IPS-NIHi7 (cell line): ENCODE measurements around the gene LMTK3.
"Not testable (repeated sequence)": the region's sequence is repeated elsewhere in the genome, so short reads cannot be mapped to it uniquely, and the experiment has no call there.

Experiments
- DNase-seq: peaks from one replicate; pipeline ENCODE4 v3.0.0; 2012; ENCODE audit warnings: mixed read lengths; ENCODE audit errors: extremely low spot score

LMTK3 gene

DNA sequence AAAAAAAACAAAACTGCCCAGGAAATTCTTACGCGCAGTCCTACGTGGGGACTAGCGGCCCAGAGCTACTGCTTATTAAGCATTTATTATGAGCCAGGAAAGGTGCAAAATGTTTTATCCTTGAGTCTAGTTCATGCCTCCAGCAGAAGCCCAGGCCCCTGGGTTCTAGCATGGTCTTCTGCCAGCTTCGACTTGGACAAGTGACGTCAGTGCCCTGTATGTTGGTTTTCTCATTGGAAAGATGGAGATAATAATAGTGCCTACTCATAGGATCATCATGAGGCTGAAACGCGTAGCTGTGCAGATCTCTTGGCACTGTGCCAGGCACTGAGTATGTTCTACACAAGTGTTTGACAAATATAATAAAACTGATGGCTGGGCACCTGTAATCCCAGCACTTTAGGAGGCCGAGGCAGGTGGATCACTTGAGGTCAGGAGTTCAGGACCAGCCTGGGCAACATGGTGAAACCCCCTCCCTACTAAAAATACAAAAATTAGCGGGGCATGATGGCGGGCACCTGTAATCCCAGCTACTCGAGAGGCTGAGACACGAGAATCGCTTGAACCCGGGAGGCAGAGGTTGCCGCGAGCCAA lies 28.0 kb upstream of the LMTK3 start:
- no peak for DNase-seq

DNA sequence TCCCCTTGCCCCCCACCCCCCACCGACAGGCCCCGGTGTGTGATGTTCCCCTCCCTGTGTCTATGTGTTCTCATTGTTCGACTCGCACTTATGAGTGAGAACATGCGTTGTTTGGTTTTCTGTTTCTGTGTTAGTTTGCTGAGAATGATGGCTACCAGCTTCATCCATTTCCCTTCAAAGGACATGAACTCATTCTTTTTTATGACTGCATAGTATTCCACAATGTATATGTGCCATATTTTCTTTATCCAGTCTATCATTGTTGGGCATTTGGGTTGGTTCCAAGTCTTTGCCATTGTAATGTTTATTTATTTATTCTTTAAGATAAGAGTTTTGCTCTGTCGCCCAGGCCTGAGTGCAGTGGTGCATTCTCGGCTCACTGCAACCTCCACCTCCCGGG lies 26.4 kb upstream of the LMTK3 start:
- DNase-seq: not testable (repeated sequence)

DNA sequence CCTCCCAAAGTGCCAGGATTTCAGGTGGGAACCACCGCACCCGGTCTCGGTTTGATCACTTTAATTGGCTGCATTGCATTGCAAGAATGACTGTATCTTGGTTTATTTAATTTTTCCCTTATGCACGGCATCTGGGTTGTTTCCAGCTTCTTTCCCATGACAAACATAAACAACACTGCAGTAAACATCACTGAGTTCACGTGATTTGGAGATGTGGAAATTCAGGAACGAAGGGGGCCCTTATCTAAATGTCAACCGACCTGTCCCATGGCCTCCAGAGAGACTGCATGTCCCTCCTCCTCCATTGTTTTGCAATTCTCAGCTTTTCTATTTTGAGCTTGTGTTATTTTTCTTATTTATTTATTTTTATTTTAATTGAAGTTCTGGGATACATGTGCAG lies 25.9 kb upstream of the LMTK3 start:
- DNase-seq: no peak

- DNase-seq: no peak
Measured at GRCh38 chr19:48533770-48534169, 22.1 kb upstream of the LMTK3 start.

DNA sequence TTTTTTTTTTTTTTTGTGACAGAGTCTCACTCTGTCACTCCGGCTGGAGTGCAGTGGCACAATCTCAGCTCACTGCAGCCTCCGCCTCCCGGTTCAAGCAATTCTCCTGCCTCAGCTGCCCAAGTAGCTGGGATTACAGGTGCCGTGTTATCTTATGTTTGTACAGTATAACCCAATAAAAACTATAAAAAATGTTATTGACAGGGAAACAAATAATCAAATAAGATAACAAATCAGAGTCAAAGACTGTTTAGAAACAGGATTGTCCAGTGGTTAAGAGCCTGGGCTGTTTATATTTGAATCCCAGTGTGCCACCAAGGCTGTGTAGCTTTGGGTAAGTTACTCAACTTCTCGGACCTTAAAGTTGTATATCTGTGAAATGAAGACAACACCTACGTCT lies 19.1 kb upstream of the LMTK3 start:
- no peak for DNase-seq

DNA sequence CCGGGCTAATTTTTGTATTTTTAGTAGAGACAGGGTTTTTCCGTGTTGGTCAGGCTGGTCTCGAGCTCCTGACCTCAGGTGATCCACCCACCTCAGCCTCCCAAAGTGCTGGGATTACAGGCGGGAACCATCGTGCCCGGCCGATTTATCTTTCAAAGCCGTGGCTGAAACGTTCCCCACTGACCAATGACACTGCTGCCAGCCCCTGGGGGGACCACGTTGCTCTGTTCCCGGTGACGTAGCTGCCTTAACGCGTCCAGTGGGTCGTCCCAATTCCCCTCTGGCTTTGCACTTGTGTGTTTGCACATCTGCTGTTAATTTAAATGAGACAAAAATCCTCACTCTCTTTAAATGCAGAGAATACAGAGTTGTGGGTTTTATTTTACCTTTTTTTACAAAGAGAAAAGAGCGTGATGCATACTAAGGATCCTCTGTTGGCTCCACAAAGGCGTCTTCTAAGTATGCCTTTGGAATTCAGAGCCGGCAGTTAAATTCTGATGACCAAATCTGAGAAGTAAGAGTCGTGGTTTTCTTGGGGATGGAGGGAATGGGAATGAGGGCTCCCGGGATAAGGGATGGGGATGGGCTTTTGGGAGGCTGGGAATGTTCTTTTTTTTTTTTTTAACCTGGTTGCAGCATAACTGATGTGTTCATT lies 18.6 kb upstream of the LMTK3 start:
- DNase-seq: no peak

GRCh38 chr19:48529156-48529555 lies 17.5 kb upstream of the LMTK3 start:
- DNase-seq: no peak

DNA sequence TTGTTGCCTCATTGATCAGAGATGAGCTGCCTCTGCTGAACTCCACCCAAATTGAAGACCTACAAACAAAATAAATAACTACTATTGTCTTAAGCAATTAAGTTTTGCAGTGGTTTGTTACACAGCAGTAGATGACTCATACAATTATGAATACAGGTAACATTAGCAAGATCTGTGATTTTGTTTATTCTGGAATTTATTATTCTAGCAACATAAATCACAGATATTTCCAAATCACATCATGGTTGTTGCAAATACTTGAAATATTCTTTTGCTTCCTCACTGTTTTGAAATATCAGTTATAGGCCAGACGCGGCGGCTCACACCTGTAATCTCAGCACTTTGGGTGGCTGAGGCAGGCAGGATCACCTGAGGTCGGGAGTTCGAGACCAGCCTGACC lies 13.1 kb upstream of the LMTK3 start:
- DNase-seq: no peak

GRCh38 chr19:48524221-48524620 lies 12.6 kb upstream of the LMTK3 start:
- DNase-seq: no peak

DNA sequence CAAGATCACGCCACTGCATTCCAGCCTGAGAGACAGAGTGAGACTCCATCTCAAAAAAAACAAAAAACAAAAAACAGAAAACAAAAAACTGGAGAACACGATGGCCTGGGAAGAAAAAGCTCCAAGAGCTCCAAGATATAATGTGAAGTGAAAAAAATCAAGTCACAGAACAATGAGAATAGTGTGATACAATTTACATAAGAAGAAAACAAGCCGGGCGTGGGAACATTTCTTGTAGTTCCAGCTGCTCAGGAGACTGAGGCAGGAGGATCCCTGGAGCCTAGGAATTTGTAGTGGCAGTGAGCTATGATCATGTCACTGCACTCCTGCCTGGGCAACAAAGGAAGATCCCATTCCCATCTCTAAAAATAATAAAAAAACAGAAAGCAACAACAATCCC lies 8.5 kb upstream of the LMTK3 start:
- no peak for DNase-seq

DNA sequence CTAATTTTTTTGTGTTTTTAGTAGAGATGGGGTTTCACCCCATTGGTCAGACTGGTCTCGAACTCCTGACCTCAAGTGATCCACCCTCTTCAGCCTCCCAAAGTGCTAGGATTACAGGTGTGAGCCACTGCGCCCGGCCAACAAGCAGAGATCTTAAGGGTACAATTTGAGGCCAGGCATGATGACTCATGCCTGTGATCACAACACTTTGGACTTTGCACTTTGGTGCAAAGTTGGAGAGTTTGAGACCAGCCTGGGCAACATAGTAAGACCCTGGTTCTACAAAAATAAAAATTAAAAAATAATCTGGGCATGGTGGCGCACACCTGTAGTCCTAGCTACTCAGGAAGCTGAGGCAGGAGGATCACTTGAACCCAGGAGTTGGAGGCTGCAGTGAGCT lies 7.8 kb upstream of the LMTK3 start:
- not testable (repeated sequence) for DNase-seq

- no peak for DNase-seq
Measured at GRCh38 chr19:48518207-48518606, 6.6 kb upstream of the LMTK3 start.

DNA sequence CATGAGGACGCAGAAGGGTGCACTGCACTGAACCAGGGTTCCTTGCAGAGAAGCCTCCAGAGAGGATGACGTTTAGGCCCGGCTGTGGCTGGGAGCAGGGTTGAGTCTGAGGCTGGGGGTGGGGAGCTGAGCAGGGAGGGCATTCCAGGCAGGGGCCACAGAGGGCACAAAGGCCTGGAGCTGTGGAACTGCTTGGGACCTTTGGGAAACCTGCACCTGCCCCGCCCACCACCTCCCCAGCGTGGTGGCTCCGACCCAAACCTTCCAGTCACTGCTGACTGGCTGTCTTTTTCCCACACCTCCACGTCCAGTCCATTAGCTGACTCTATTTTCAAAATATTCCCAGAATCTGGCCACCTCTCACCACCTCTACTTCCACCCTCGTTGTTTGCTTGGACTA lies 4.9 kb upstream of the LMTK3 start:
- DNase-seq: no peak

DNA sequence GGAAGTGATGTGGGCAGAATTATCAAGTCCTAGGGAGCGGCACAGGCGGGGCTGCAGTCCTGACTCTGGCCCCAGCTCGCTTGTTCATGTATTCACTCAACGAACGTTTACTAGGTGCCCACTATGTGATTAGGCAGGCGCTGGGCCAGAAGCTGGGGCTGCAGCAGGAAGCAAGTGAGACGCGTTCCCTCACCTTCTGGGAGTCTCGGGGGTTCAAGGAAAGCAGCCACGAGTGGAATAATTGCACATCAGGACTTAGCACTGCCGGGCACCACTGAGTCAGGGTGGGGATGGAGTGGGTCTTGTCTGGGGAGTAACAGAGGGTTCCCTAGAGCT lies 2.5 kb upstream of the LMTK3 start:
- DNase-seq: no peak

DNA sequence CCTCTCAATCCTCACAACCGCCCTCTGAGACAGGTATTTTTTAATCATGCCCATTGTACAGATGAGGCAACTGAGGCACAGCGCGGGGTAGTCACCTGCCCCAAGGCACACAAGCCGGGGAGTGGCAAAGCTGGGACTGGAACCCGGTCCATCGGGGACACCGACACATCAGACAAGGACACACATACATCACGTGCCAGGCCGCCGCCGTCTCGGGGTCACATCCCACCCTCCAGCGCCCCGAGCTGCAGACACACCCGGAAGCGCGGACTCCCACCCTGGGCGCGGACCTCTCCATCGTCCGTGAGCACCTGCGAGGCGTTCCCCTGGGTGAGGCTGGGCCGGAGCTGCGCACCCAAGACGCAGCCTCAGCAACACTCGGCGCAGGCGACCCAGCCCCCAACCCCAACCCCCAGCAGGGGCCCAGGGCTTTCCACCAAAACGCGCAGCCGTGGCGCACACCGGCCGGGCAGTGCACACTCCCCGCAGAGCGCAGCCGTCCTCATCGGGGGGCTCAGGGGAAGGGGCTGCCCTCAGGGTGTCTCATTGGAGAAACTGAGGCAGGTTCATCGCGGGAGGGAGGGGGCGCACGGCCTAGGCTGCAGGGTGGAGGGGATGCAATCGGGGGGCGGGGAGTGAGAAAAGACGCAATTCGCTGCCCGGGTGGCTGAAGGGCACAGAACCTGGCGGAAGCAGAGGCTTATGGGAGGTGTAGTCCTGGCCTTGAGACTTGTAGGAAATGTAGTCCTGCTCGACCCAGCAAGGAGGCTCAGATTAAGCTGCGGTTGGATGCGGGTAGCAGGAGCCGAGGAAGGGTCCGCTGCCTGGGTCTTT lies 1.9 kb upstream of the LMTK3 start:
- peak; percentile 88 for DNase-seq

DNA sequence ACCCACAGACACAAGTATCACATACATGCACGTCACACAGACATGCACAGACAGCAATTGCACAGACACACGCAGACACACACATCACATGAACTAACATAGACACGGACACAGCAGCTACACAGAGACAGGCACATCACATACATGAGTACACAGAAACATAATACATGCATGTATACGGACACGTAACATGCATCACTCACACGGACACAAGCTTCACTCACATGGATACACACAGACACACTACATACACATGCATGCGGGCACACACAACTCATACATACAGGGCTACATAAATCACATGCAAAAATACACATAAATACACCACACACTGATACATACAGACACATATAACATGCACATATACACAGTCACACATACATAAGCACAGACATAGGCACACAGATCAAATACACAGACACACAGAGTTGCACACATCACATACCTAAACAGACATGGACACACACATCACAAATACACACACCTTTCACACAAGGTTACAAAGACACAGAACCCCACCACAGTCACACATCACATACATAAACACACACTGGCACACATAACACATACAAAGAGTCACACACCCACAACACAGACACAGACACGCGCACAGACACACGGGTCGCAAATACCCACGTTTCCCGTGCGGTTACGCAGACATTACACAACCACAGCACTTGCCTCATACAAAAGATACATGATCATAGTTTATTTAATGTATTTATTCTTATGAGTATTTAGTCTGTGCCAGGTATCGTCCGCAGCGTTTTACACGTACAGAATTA lies 1.1 kb upstream of the LMTK3 start:
- no peak for DNase-seq

DNA sequence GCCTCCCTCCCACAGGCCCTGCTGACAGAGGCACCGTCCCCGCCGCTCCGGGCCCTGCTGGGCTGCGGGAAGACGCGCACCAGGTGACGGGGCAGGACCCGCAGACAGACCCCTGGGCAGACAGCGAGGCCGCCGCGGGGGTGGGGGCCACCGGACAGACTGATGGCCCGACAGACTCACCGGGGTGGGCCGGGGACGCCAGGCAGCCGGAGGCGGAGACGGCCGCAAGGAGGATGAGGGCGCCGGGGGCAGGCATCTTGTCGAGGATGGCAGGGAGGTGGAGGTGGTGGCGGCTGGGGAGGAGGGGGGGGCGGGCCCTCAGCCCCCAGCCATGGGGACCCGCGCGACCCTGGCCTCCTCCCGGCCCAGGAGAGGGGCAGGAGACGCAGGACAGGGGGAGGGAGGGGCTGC lies 309 bp downstream of the LMTK3 start:
- no peak for DNase-seq

DNA sequence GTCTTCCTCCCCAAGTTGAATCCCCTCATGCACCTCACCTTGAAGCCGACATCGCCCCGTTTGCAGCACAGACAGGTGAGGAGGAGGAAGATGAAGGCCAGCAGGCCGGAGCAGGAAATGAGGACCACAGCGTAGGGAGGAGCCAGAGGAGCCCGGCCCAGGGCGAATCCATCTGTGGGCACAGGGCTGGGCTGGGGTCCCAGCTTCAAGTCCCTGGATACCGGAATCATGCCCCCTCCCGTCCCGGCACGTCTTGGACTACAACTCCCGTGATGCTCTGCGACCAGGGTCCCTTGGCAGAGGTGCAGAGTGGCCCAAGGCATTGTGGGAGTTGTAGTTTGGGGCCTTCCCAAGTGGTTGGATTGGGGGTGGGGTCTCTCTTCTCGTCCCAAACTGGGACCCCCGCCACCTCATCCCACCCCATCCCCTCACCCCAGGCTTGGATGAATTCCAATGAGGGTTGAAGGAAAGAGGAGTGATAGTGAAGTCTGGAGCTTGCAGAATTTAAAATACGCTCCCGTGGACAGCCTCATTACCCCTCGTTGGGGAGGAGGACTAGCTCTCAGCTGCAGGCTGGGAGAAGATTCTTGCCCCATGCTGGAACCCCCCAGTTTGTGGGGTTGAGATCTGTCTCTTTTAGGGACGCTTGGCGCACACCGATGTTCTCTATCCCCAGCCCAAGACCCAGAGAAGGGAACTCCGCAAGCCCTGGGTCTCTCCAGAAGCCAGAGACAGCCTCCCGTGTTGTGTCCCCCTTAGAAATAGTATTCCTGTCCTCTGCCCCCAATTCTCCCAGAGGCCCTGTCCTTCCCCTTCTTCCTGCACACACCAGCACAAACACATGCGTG lies 990 bp downstream of the LMTK3 start:
- DNase-seq: peak; percentile 71

DNA sequence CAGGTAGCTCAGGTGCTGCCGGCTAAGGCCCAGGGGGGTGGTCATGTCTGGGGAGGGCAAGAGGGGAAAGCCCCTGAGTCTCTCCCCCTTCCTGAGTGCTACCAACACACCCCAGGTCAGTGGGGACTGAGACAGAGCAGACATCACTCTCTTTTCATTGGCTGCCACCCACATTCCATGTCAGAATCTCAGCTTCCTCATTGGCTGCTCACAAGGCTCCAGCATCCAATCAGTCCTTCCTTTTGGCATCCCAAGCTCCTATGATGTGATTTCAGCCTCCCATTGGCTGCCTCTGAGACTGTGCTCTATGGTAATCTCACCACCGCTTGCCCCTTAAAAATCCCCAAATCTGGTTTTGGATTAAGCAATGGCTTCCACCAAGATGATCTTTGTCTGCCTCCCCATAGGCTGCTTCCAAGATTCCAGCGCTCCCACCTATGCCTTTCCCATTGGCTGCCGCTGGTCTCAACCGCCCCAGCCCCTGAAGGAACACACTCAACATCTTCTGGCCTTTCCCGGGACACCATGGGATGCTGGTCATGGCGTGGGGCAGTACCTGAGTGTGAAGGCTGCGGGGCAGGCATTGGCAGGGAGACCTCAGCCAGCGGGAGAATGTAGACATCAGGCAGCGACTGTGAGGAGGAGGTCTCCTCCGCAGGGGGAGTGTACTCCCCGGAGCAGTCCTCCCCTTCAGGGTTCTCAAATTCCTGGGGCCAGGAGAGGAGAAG lies 2.0 kb downstream of the LMTK3 start:
- peak; percentile 53 for DNase-seq

GRCh38 chr19:48508729-48509411 lies 2.8 kb downstream of the LMTK3 start:
- DNase-seq: no peak
